A673 (cell line): Measurements from ENCODE around the gene ATOH8. TPM values are rescaled to one million over a fixed set of nuclear protein-coding genes. Genes with fewer than 3 reads are reported as not detected.

Source experiments
- BruUV-seq: library from RNA; stranded (reverse); fragments of 400-500 nt; replicated peaks from 2 replicates; lab custom pipeline; 2021; lab: Mats Ljungman, UMichigan
- CTCF ChIA-PET: fragments of 300-600 bp; sonication (Branson Sonifier 250); formaldehyde crosslinking; loops from one replicate; lab custom pipeline; 2022; ENCODE audit warnings: antibody characterized with exemption; lab: Charles Lee
- POLR2A ChIA-PET: fragments of 300-600 bp; sonication (Branson Sonifier 250); formaldehyde crosslinking; loops from one replicate; lab custom pipeline; 2022; ENCODE audit warnings: antibody characterized with exemption; ENCODE audit not compliant: low non-redundant PET; lab: Charles Lee
- DNase-seq: peaks from one replicate; pipeline ENCODE4 v3.0.0-alpha.2; 2015; ENCODE audit warnings: low spot score
- H3K27ac ChIP-seq: fragments of 200-600 bp; sonication (generic); 2 replicates; pipeline ENCODE4 v1.5.1; 2016; ENCODE audit warnings: mixed run types, low read depth, mild to moderate bottlenecking, mixed read lengths, antibody characterized with exemption, low read length; ENCODE audit not compliant: poor library complexity, severe bottlenecking
- H3K27me3 ChIP-seq: fragments of 200-600 bp; sonication (generic); replicated peaks from 2 replicates; pipeline ENCODE4 v1.6.1; 2017; ENCODE audit warnings: mixed run types, low read depth, mild to moderate bottlenecking, mixed read lengths, antibody characterized with exemption, low read length; ENCODE audit not compliant: insufficient read depth, poor library complexity
- H3K36me3 ChIP-seq: fragments of 200-600 bp; sonication (generic); 2 replicates; pipeline ENCODE4 v1.6.1; 2016; ENCODE audit warnings: mixed run types, mild to moderate bottlenecking, mixed read lengths, antibody characterized with exemption, low read length; ENCODE audit not compliant: insufficient read depth, poor library complexity, severe bottlenecking
- H3K4me1 ChIP-seq: fragments of 200-600 bp; sonication (generic); 2 replicates; pipeline ENCODE4 v1.6.1; 2017; ENCODE audit warnings: mixed run types, mild to moderate bottlenecking, mixed read lengths, antibody characterized with exemption, low read length; ENCODE audit not compliant: insufficient read depth, poor library complexity, severe bottlenecking
- H3K4me3 ChIP-seq: fragments of 200-600 bp; sonication (generic); 2 replicates; pipeline ENCODE4 v1.5.1; 2016; ENCODE audit warnings: low read depth, mixed run types, mild to moderate bottlenecking, mixed read lengths, low read length; ENCODE audit not compliant: poor library complexity, severe bottlenecking
- H3K9me3 ChIP-seq: fragments of 200-600 bp; sonication (generic); 2 replicates; pipeline ENCODE4 v1.6.1; 2016; ENCODE audit warnings: mixed run types, low read depth, mild to moderate bottlenecking, mixed read lengths, antibody characterized with exemption, low read length; ENCODE audit not compliant: poor library complexity, severe bottlenecking
- EZH2 ChIP-seq: fragments of 200-600 bp; sonication (generic); IDR thresholded peaks from 2 replicates; pipeline ENCODE4 v1.6.1; 2017; ENCODE audit warnings: borderline replicate concordance, low read depth, mild to moderate bottlenecking, mixed read lengths, antibody characterized with exemption, low read length; ENCODE audit not compliant: poor library complexity, severe bottlenecking
- intact Hi-C: fragments of 100-400 bp; cut with micrococcal nuclease; formaldehyde crosslinking; loops from one replicate; pipeline ENCODE4 v1.10.0; 2022; ENCODE audit not compliant: unreplicated experiment
- total RNA-seq: library from RNA; stranded (reverse); gene quantifications from 2 replicates; pipeline ENCODE4 v1.2.3, GENCODE V29; 2021
- TF ChIP-seq, protein P1 (sequence below): fragments of 300-800, 200-600 bp; sonication (generic); conservative IDR thresholded peaks from 2 replicates; pipeline ENCODE4 v1.5.1; 2017; ENCODE audit warnings: low read depth, mild to moderate bottlenecking, antibody characterized with exemption, low read length, moderate library complexity, mixed read lengths

ATOH8 gene
- total RNA-seq, 1 experiment from 2014 or later, result 4.6 TPM

GRCh38 chr2:85706599-85707296 lies 47.0 kb upstream of the ATOH8 start:
- BruUV-seq, result no TSS peak
- ChIA-PET POLR2A (interaction anchor here (0.7 kb wide), 1 partner anchor 110 kb away, joined by 4 read pairs; no protein-coding TSS in a partner anchor), CTCF (interaction anchor here (0.9 to 1.8 kb wide), 4 partner anchors 28 to 70 kb away, joined by 4 to 10 read pairs (median 6); no protein-coding TSS in a partner anchor)
- no peaks in the 10 kb centered on the region for H3K36me3 ChIP-seq
- intact Hi-C loops, result loop anchor here (1.0 to 2.0 kb wide), 2 partner anchors 28 to 69 kb away; no protein-coding TSS in a partner anchor
- no peak overlapping the region for H3K27ac ChIP-seq
- H3K27me3 ChIP-seq, result no peaks in the 10 kb centered on the region
- H3K9me3 ChIP-seq, result no peaks in the 10 kb centered on the region
- no peak for TF ChIP-seq EZH2
- TF ChIP-seq, protein P1, sequence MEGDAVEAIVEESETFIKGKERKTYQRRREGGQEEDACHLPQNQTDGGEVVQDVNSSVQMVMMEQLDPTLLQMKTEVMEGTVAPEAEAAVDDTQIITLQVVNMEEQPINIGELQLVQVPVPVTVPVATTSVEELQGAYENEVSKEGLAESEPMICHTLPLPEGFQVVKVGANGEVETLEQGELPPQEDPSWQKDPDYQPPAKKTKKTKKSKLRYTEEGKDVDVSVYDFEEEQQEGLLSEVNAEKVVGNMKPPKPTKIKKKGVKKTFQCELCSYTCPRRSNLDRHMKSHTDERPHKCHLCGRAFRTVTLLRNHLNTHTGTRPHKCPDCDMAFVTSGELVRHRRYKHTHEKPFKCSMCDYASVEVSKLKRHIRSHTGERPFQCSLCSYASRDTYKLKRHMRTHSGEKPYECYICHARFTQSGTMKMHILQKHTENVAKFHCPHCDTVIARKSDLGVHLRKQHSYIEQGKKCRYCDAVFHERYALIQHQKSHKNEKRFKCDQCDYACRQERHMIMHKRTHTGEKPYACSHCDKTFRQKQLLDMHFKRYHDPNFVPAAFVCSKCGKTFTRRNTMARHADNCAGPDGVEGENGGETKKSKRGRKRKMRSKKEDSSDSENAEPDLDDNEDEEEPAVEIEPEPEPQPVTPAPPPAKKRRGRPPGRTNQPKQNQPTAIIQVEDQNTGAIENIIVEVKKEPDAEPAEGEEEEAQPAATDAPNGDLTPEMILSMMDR, result no peak
- H3K4me3 ChIP-seq, result no peak overlapping the region
- DNase-seq, result no peak
- peaks cover 28% of the 10 kb centered on the region for H3K4me1 ChIP-seq

GRCh38 chr2:85707304-85707703 lies 46.5 kb upstream of the ATOH8 start:
- TF ChIP-seq, protein P1, result peak; percentile 94
- TF ChIP-seq EZH2, result no peak
- BruUV-seq, result no TSS peak
- H3K4me3 ChIP-seq, result no peak overlapping the region
- ChIA-PET CTCF (interaction anchor here (0.5 to 1.8 kb wide), 5 partner anchors 10 to 445 kb away, joined by 3 to 10 read pairs (median 4); no protein-coding TSS in a partner anchor), POLR2A (no interaction called here)
- H3K27me3 ChIP-seq, result no peaks in the 10 kb centered on the region
- no peaks in the 10 kb centered on the region for H3K9me3 ChIP-seq
- intact Hi-C loops, result loop anchor here (1.0 to 2.0 kb wide), 2 partner anchors 29 to 70 kb away; no protein-coding TSS in a partner anchor
- peaks cover 22% of the 10 kb centered on the region for H3K4me1 ChIP-seq
- H3K36me3 ChIP-seq, result no peaks in the 10 kb centered on the region
- peak; percentile 89 for DNase-seq
- no peak overlapping the region for H3K27ac ChIP-seq

DNA sequence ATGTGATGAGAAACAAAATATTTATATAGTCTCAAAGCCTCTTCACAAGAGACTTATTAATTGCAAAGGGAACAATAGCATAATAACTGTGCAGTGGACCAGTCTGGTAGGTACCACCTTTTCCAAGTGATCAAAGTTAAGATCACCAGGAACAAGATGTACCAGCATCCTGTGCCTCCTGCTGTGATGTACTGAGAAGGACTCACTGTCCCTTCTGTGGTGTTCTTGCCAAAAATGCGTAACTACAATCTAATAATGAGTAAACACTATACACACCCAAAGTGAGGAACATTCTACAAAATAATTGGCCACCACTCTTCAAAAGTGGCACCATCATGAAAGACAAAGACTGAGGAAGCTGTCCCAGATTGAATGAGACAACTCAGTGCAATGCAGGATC lies 45.1 kb upstream of the ATOH8 start:
- H3K27me3 ChIP-seq, result no peaks in the 10 kb centered on the region
- ChIA-PET POLR2A (no interaction called here), CTCF (no interaction called here)
- H3K27ac ChIP-seq, result no peak overlapping the region
- TF ChIP-seq, protein P1, result no peak
- TF ChIP-seq EZH2, result no peak
- intact Hi-C loops, result no loop called here
- no TSS peak for BruUV-seq
- H3K36me3 ChIP-seq, result no peaks in the 10 kb centered on the region
- no peak for DNase-seq
- H3K4me3 ChIP-seq, result no peak overlapping the region
- H3K9me3 ChIP-seq, result no peaks in the 10 kb centered on the region
- peaks cover 12% of the 10 kb centered on the region for H3K4me1 ChIP-seq
